ENCODE data around the gene ESM1. TPM values are rescaled to one million over a fixed set of nuclear protein-coding genes. Genes with fewer than 3 reads are reported as not detected.

The ESM1 gene
- total RNA-seq, 1 donor, result not detected

DNA sequence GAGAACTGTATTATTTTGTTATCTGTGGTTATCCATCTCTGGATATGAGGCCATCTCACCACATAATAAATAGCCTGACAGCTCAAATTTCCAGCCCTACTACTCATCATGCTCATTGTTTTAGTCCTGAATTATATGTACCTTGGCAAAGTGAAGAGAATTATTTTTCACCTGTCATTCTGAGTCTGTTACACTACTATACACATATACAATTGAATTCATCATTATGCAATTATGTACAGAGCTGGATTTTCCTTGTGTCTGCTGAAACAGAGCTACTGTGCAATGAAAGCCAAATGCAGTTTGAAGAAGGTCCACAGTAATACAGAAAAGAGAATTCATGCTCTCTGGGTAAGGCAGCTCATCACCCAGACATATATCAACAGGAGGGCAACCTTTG, 28.5 kb downstream of the ESM1 start:
- Histone ChIP-seq H3K4me1 (ENCODE audit: insufficient read depth, low read length) (no peaks in the 10 kb centered on the region), H3K9me3 (ENCODE audit: low read depth, low read length) (no peaks in the 10 kb centered on the region), H3K27me3 (ENCODE audit: insufficient read depth, low read length) (no peaks in the 10 kb centered on the region), H3K4me3 (ENCODE audit: low read length) (no peak overlapping the region)

DNA sequence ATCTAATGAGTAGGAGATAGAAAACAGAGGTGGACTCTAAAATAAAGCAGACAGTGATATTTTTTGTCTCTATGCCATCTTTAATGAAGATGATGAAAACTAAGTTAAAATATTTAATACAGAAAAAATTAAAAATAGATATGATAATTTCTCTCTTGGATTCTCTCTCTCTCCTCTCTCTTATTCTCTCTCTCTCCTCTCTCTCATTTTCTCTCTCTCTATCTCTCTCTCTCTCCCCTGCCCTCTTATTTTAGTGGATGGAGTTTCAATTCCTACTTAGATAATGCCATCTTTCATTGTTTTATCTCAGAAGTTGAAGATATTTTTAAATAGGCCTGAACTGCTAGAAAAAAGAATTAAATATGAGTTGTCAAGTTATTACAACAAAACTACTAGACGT, 38.2 kb downstream of the ESM1 start:
- no peak overlapping the region for H3K4me3 ChIP-seq (ENCODE audit: low read length)
- H3K27me3 ChIP-seq (ENCODE audit: insufficient read depth, low read length), result no peaks in the 10 kb centered on the region
- no peaks in the 10 kb centered on the region for H3K9me3 ChIP-seq (ENCODE audit: low read depth, low read length)
- no peaks in the 10 kb centered on the region for H3K4me1 ChIP-seq (ENCODE audit: insufficient read depth, low read length)

DNA sequence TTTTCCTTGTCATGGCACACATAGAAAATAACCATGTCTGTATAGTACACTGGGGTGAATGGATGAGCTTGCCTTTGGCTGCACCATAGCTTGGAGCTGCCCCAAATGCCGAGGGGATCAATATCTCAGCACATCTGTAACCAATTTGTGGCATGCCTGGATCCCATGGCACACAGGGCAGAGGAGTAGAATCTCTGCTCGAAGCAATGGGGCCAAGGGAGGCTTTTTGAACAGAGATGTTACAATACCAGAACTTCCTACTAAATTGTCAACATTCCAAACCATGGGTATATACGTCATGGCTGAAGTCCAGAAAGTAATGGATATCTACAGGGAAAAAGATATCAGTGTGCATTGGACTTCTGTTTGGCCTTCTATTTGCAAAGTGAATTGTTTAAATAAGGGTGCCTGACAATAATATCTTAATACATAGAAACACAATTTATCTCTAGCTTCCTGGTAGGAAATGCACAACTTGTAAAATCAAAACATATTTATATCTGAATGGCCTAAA, 39.0 kb downstream of the ESM1 start:
- H3K4me3 ChIP-seq (ENCODE audit: low read length), result no peak overlapping the region
- no peaks in the 10 kb centered on the region for H3K27me3 ChIP-seq (ENCODE audit: insufficient read depth, low read length)
- no peaks in the 10 kb centered on the region for H3K4me1 ChIP-seq (ENCODE audit: insufficient read depth, low read length)
- H3K9me3 ChIP-seq (ENCODE audit: low read depth, low read length), result no peaks in the 10 kb centered on the region

DNA sequence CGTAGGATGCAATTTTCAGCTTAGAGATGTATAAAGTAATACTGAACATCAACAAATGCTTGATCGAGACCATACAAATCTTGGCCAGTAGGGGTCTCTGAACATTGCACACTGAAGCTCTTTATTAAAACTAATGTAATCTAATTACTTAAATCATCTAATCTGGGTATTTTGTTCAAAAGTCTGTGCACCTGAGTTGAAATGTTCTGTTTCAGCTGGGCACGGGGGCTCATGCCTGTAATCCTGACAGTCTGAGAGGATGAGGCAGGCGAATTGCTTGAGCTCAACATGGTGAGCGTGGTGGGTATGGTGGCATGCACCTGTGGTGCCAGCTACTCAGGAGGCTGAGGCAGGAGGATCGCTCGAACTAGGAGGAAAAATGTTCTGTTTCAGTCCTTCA, 41.0 kb downstream of the ESM1 start:
- Histone ChIP-seq H3K9me3 (ENCODE audit: low read depth, low read length) (no peaks in the 10 kb centered on the region), H3K4me1 (ENCODE audit: insufficient read depth, low read length) (no peaks in the 10 kb centered on the region)

DNA sequence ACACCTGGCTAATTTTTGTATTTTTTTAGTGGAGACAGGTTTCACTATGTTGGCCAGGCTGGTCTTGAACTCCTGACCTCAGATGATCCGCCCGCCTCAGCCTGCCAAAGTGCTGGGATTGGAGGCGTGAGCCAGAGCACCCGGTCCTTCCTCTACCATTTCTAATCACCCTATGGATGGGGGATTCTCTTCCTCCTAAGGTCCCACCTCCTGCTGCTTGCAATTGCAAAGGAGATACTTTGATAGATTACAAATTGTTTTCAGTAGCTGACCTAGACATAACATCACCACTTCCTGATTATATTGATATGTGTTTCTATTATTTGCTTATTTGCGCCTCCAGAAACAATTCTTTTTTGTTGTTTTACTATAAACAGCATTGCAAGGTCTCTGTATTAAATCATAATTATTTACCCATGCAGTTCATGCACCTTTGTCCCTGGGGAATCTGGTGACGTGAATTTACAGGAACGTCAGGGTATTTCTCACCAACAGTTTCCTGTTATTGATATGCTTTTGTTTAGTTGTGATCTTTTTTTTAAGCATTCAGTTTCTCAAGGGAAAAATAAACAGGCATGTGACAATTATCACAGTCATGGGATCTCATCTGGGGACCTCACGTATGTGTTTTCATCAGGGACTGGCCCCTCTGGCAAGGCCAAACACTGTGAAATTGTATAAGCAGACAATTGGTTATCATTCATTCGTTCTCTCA, 43.2 kb downstream of the ESM1 start:
- Histone ChIP-seq H3K9me3 (ENCODE audit: low read depth, low read length) (no peaks in the 10 kb centered on the region), H3K4me3 (ENCODE audit: low read length) (no peak overlapping the region), H3K4me1 (ENCODE audit: insufficient read depth, low read length) (no peaks in the 10 kb centered on the region), H3K27me3 (ENCODE audit: insufficient read depth, low read length) (no peaks in the 10 kb centered on the region)

More for the DNA sequence above, 41.0 kb downstream of the ESM1 start:
- Histone ChIP-seq H3K27me3 (ENCODE audit: insufficient read depth, low read length) (no peaks in the 10 kb centered on the region), H3K4me3 (ENCODE audit: low read length) (no peak overlapping the region)

DNA sequence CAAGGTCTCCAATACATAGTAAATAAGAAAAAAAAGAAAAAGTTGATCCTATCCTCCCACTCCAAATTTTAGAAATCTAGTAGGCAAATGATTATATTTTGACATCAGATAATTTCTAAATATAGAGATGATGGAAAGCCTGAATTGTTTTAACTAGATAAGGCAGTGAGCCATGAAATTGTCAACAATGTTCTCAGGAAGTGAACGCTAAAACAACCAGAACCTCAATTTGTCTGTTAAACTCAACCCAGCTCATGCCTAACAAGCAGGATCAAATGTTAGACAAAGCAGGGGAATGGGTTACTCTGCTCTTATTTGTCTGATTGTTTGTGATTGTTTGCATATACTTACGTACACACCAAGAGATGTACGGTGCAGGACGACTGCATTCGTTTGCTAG, 49.2 kb downstream of the ESM1 start:
- no peaks in the 10 kb centered on the region for H3K4me1 ChIP-seq (ENCODE audit: insufficient read depth, low read length)
- peaks cover 9% of the 10 kb centered on the region for H3K27me3 ChIP-seq (ENCODE audit: insufficient read depth, low read length)
- no peaks in the 10 kb centered on the region for H3K9me3 ChIP-seq (ENCODE audit: low read depth, low read length)
- no peak overlapping the region for H3K4me3 ChIP-seq (ENCODE audit: low read length)

DNA sequence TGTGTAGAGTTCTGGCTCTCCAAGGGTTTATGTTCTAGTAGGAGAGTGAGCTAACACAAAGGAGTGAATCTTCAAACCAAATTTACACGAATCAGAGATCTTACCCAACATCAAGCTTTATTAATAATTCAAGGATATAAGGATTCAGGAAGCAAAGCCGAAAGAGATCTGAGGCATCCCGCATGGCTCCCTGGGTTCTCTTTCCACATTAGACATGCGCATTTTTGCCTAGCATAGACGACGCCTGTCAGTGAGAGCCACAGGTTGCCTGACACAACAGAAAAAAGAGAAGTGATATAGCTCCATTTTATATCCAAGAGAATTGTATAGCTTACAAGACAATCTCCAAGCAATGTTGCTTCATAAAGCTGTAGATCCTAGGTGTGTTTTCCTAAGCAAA, 52.6 kb downstream of the ESM1 start:
- Histone ChIP-seq H3K4me3 (ENCODE audit: low read length) (no peak overlapping the region), H3K4me1 (ENCODE audit: insufficient read depth, low read length) (no peaks in the 10 kb centered on the region), H3K27me3 (ENCODE audit: insufficient read depth, low read length) (peaks cover 15% of the 10 kb centered on the region), H3K9me3 (ENCODE audit: low read depth, low read length) (no peaks in the 10 kb centered on the region)

DNA sequence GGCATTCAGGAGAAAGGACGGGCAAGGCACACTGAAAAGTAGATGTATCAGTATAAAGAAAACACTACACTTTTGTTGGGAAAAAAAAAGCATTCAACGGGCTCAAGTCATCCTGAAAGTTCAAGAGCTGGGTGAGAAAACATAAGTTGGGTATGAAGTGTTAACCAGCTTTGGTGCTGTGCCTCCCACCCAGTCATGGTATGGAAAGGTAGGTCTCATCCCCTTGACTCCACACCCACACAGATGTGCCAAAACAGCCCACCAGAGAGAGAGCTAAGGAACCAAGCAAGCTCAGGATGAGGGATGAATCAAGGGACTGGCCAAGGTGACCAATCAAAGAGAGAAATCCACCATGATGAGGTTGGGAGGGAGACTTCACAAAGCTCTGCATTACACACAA, 54.7 kb downstream of the ESM1 start:
- Histone ChIP-seq H3K4me3 (ENCODE audit: low read length) (no peak overlapping the region), H3K4me1 (ENCODE audit: insufficient read depth, low read length) (no peaks in the 10 kb centered on the region), H3K27me3 (ENCODE audit: insufficient read depth, low read length) (peaks cover 15% of the 10 kb centered on the region), H3K9me3 (ENCODE audit: low read depth, low read length) (peaks cover 2% of the 10 kb centered on the region)

Other genes starting within 250 kb of the ESM1 start
- 19.0 TPM for gene GZMK, start 38.7 kb upstream of the ESM1 start, total RNA-seq
- gene GZMA, start 117.1 kb upstream of the ESM1 start, total RNA-seq, result 34.8 TPM
- gene GPX8, start 174.6 kb upstream of the ESM1 start, total RNA-seq, result 0.10 TPM
- not detected for gene CDC20B, start 187.6 kb upstream of the ESM1 start, total RNA-seq
- gene MCIDAS, start 241.7 kb upstream of the ESM1 start, total RNA-seq, result not detected
- not detected for gene CCNO, start 248.0 kb upstream of the ESM1 start, total RNA-seq